Gastrocnemius medialis (tissue), 4 donors: ENCODE results near the gene AGAP1.

Experiments
- CTCF ChIP-seq, 5 experiments: fragments of 450-650 bp in 3 of 5; fragments of 200-600 bp in 2 of 5; sonication (generic) in 2 of 5; IDR thresholded peaks in 4 of 5; conservative IDR thresholded peaks in 1 of 5; 1 replicate in 4 of 5; 2 replicates in 1 of 5; pipeline ENCODE4 v1.5.1; 2016 to 2019; ENCODE audit warnings: antibody characterized with exemption in 5 of 5, mild to moderate bottlenecking in 3 of 5, moderate library complexity in 3 of 5
- POLR2A ChIP-seq, 2 donors: fragments of 450-650 bp; IDR thresholded peaks; one replicate each; pipeline ENCODE4 v1.6.1; 2017; ENCODE audit warnings: antibody characterized with exemption in 2 of 2, mild to moderate bottlenecking in 2 of 2, moderate library complexity in 2 of 2

DNA sequence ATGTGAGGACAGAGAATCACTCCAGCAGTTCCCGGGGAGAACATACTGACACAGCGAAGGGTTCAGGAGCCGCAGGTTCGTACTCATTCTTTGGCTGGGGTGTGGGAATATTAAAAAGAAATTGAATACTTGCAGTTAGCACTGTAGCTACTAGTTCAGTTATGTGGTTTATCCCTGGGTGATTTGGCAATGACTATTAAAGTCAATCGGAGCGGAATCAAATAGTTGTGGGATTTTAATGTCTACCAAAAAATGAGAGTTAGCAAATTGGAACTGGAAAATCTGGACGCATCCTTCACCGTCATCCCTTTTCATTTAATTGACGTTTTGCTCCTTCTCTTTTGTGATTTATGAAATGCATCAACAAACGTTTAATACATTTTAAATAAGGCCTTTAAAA is 623.6 kb downstream of the AGAP1 start:
- TF ChIP-seq CTCF (IDR thresholded peaks at IDR 0.05 in 4 of 5, conservative IDR thresholded peaks at IDR 0.05 in 1 of 5), result no peak
- no peak for TF ChIP-seq POLR2A (IDR thresholded peaks at IDR 0.05)
